ENCODE data around the gene OLFM1.

OLFM1 gene

DNA sequence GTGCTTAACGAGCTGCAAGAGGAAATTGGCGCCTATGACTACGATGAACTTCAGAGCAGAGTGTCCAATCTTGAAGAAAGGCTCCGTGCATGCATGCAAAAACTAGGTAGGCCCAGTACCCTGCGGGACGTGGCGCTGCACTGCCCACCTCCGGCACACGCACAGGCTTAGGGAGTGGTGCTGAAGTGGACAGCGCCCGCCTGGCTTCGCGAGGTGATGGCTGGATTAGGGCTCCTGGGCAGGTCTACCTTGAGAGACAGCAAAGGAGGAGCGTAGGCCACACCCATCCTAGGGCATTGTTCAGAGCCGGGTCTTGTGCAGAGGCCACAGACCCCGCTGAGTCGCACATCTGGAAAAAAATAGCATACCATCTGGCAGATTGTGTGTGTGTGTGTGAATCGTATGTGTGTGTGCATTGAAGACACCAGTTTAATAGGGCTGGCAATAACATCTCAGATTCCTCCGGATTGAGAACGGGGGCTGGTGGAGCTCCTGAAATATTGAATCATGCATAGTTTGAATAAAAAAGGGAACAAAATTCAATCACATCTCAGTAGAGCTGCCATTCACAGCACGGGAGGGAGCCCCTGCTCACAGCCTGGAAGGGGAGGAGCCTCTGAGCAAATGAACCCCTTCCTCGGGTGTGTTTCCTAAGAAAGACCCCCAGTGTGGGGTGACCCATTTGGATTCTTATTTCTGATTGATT lies 11.1 kb downstream of the OLFM1 start:
- H3K4me3 ChIP-seq (ENCODE audit: low read depth, low read length) = no peak overlapping the region
- DNase-seq (ENCODE audit: low read depth) = no peak
- TF ChIP-seq, protein P1, sequence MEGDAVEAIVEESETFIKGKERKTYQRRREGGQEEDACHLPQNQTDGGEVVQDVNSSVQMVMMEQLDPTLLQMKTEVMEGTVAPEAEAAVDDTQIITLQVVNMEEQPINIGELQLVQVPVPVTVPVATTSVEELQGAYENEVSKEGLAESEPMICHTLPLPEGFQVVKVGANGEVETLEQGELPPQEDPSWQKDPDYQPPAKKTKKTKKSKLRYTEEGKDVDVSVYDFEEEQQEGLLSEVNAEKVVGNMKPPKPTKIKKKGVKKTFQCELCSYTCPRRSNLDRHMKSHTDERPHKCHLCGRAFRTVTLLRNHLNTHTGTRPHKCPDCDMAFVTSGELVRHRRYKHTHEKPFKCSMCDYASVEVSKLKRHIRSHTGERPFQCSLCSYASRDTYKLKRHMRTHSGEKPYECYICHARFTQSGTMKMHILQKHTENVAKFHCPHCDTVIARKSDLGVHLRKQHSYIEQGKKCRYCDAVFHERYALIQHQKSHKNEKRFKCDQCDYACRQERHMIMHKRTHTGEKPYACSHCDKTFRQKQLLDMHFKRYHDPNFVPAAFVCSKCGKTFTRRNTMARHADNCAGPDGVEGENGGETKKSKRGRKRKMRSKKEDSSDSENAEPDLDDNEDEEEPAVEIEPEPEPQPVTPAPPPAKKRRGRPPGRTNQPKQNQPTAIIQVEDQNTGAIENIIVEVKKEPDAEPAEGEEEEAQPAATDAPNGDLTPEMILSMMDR (IDR thresholded peaks at IDR 0.05; ENCODE audit: low read depth, low read length, missing control alignments) = no peak

DNA sequence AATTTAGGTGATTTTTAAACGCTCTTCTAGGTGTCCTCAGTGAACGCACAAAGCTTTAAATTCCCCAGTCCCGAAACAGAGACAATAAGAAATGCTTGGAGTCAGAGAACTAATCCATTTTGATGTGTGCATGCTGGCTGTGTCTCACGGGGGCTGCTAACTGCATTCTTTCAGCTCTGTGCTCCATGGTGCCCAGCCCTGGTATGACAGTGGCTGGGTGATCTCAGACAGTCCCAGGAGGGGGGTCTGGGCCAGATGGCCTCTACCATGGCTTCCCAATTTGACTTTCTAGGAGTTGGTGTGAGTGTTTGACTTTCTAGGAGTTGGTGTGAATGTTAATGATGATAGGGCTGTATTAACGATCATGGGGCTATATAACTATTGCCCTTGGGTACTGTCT lies 12.1 kb downstream of the OLFM1 start:
- TF ChIP-seq, protein P1 (IDR thresholded peaks at IDR 0.05; ENCODE audit: low read depth, low read length, missing control alignments) = no peak
- no peak overlapping the region for H3K4me3 ChIP-seq (ENCODE audit: low read depth, low read length)
- DNase-seq (ENCODE audit: low read depth) = no peak

DNA sequence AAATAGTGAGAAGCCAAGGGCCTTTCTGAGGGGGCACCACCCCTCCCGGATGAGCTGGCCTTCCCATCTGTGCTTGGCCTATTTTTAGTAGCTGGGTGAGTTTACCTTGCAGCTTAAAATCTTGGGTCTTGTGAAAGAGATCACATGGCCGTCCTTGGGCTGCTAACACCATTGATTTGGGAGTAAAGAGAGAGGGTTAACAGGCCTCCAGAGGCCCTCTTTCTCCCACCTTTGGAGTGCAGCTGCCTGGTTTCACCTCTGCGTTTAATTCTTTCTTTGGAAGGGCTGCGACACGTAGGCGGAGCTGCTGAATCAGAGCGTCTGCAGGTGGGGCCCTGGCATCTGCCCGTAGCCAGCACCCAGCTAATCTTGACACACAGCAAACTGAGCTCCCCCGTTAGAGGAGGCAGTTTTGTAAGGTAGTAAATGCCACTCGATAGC lies 12.8 kb downstream of the OLFM1 start:
- no peak overlapping the region for H3K4me3 ChIP-seq (ENCODE audit: low read depth, low read length)
- TF ChIP-seq, protein P1 (IDR thresholded peaks at IDR 0.05; ENCODE audit: low read depth, low read length, missing control alignments) = no peak
- DNase-seq (ENCODE audit: low read depth) = no peak

DNA sequence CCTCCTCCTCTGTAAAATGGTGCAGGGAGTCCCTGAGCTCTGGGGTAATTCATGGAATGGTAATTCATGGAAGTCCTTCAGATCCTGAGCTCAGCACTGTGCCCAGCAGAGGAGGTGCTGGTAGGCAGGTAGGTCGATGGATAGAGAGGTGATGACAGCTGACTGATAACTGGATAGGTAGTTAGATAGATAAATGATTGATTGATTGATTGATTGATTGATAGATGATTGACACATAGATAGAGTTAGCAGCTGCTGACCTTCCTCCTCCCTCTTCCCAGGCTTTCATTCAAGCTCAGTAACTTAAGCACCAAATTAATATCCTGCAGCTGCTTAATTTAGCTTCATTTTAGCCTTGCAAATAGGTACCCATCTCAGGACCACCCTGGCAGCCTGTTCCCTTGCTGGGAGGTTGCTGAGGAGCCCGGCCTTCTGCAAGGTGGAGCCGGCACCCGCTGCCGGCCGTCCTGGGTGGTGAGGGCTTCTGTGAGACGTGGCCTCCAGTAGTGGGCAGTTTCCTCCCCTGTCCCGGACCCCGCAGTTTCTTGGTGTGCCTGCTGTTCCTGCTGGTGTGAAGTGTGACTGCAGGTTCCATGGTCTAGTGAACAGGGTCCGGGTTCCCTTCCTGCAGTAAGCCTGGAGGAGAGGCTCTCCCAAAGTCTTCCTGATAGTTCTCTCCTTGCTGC lies 13.4 kb downstream of the OLFM1 start:
- no peak overlapping the region for H3K4me3 ChIP-seq (ENCODE audit: low read depth, low read length)
- no peak for DNase-seq (ENCODE audit: low read depth)
- TF ChIP-seq, protein P1 (IDR thresholded peaks at IDR 0.05; ENCODE audit: low read depth, low read length, missing control alignments) = no peak

DNA sequence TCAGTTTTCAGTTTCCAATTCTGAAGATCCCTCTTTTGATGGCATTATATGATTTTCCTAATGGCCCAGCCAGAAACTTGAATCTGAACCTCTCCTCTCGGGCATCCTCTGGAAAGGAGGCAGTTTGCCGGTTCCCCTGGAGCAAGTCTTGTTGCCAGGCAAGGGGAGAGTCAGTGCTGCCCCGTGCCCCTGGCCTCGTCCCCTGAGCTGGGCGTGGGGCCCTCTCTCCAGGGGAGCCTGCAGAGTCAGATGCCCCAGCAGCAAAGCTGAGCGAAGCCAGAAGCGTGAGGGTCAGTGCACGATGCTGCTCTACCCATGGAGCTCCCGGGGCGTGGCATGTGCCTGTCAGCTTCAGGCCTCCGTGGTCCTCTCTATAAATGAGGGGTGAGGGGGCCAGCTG lies 14.0 kb downstream of the OLFM1 start:
- no peak for DNase-seq (ENCODE audit: low read depth)
- TF ChIP-seq, protein P1 (IDR thresholded peaks at IDR 0.05; ENCODE audit: low read depth, low read length, missing control alignments) = no peak
- no peak overlapping the region for H3K4me3 ChIP-seq (ENCODE audit: low read depth, low read length)

DNA sequence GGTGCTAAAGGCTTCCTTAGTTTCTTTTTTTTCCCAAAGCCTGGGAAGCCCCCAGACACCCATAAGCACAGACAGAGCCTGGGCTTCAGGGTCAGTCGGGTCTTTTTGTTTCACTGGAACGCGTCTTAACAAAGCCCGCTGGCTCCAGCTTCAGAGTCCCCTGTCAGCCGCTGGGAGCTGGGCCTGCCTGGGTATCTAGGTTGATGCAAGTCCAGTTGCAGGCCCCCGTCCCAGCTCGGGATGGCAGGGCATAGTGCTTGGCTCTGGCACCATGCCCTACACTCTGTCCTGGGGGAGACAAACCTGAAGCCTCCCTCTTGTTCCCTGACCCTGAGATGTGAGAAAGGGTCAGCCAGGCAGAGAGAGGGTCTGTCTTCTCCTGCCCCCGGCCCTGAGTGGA lies 14.5 kb downstream of the OLFM1 start:
- no peak for DNase-seq (ENCODE audit: low read depth)
- TF ChIP-seq, protein P1 (IDR thresholded peaks at IDR 0.05; ENCODE audit: low read depth, low read length, missing control alignments) = no peak
- no peak overlapping the region for H3K4me3 ChIP-seq (ENCODE audit: low read depth, low read length)
